GM12878 (cell line): ENCODE data around the gene ACADM. TPM values are rescaled to one million over a fixed set of nuclear protein-coding genes. Genes with fewer than 3 reads are reported as not detected.

Experiments
- BCL3 ChIP-seq: IDR thresholded peaks from 2 replicates; pipeline ENCODE4 v1.6.1; 2011; ENCODE audit warnings: borderline replicate concordance, low read depth, mild to moderate bottlenecking, moderate library complexity, low read length; ENCODE audit not compliant: insufficient read depth, poor library complexity, severe bottlenecking
- BCLAF1 ChIP-seq: fragments of 450-650 bp; IDR thresholded peaks from 2 replicates; pipeline ENCODE4 v1.6.1; 2017; ENCODE audit warnings: antibody characterized with exemption, mild to moderate bottlenecking, moderate library complexity
- DPF2 ChIP-seq: fragments of 450-650 bp; IDR thresholded peaks from 2 replicates; pipeline ENCODE4 v1.6.1; 2017; ENCODE audit warnings: mild to moderate bottlenecking
- EED ChIP-seq: sonication (generic); IDR thresholded peaks from 2 replicates; pipeline ENCODE4 v1.6.1; 2016; ENCODE audit warnings: antibody characterized with exemption, low read depth
- HDGF ChIP-seq: fragments of 450-650 bp; IDR thresholded peaks from 2 replicates; pipeline ENCODE4 v1.6.1; 2016; ENCODE audit warnings: antibody characterized with exemption
- IKZF2 ChIP-seq, 2 experiments: fragments of 450-650 bp; IDR thresholded peaks; 2 replicates each; pipeline ENCODE4 v1.6.1; 2017; ENCODE audit warnings: mild to moderate bottlenecking in 2 of 2, moderate library complexity in 2 of 2
- KDM1A ChIP-seq: fragments of 200-600 bp; sonication (generic); IDR thresholded peaks from 2 replicates; pipeline ENCODE4 v1.6.1; 2016; ENCODE audit warnings: borderline replicate concordance
- MTA2 ChIP-seq: fragments of 450-650 bp; IDR thresholded peaks from 2 replicates; pipeline ENCODE4 v1.6.1; 2016; ENCODE audit warnings: low read depth, mild to moderate bottlenecking, moderate library complexity
- MXI1 ChIP-seq: fragments of 150-350 bp; IDR thresholded peaks from 2 replicates; pipeline ENCODE4 v1.6.1; 2011; ENCODE audit warnings: low read depth, mild to moderate bottlenecking, inconsistent platforms, low read length, improper control_type of control experiment
- NFIC ChIP-seq: IDR thresholded peaks from 2 replicates; pipeline ENCODE4 v1.6.1; 2012; ENCODE audit warnings: low read depth, mild to moderate bottlenecking, inconsistent platforms, low read length, moderate library complexity
- NKRF ChIP-seq: fragments of 450-650 bp; conservative IDR thresholded peaks from 2 replicates; pipeline ENCODE4 v1.6.1; 2017; ENCODE audit warnings: mild to moderate bottlenecking, moderate library complexity
- PBX3 ChIP-seq: IDR thresholded peaks from 2 replicates; pipeline ENCODE4 v1.6.1; 2011; ENCODE audit warnings: mild to moderate bottlenecking, low read depth, low read length, moderate library complexity; ENCODE audit not compliant: insufficient replicate concordance
- POLR2AphosphoS2 ChIP-seq: IDR thresholded peaks from 2 replicates; pipeline ENCODE4 v1.6.1; 2011; ENCODE audit warnings: low read depth, mild to moderate bottlenecking, low read length, improper control_type of control experiment, moderate library complexity
- RAD21 ChIP-seq: IDR thresholded peaks from 2 replicates; pipeline ENCODE4 v1.6.1; 2011; ENCODE audit warnings: mild to moderate bottlenecking, low read depth, low read length, moderate library complexity; ENCODE audit not compliant: insufficient read depth
- REST ChIP-seq: IDR thresholded peaks from 2 replicates; pipeline ENCODE4 v1.6.1; 2012; ENCODE audit warnings: mild to moderate bottlenecking, low read depth, low read length
- STAT1 ChIP-seq: fragments of 450-650 bp; conservative IDR thresholded peaks from 2 replicates; pipeline ENCODE4 v1.6.1; 2014; ENCODE audit warnings: antibody characterized with exemption, mild to moderate bottlenecking
- TCF3 ChIP-seq: IDR thresholded peaks from 2 replicates; pipeline ENCODE4 v1.6.1; 2012; ENCODE audit warnings: low read depth, mild to moderate bottlenecking, low read length, borderline replicate concordance; ENCODE audit not compliant: insufficient read depth
- ZNF217 ChIP-seq: fragments of 450-650 bp; IDR thresholded peaks from 2 replicates; pipeline ENCODE4 v1.6.1; 2017; ENCODE audit warnings: antibody characterized with exemption, mild to moderate bottlenecking
- ZNF24 ChIP-seq: fragments of 450-650 bp; IDR thresholded peaks from 2 replicates; pipeline ENCODE4 v1.6.1; 2017; ENCODE audit warnings: antibody characterized with exemption, mild to moderate bottlenecking
- polyA plus RNA-seq, 11 experiments: library from polyadenylated mRNA; depleted of rRNA in 4 of 11; unstranded in 6 of 11; stranded (reverse) in 5 of 11; fragments of >200 nt; fragmentation: Nextera tagmentation in 4 of 11; fragmentation: Illumina TruSeq in 1 of 11; extraction: Ambion mirVana in 4 of 11; extraction: Trizol in 1 of 11; gene quantifications; 1 replicate in 1 of 11; 2 replicates in 10 of 11; pipeline versions ENCODE4 v1.2.1 to v1.2.3, GENCODE V29; 2011 to 2016; ENCODE audit warnings: inconsistent platforms in 2 of 11, missing spikeins in 2 of 11, low read depth in 1 of 11
- total RNA-seq, 4 experiments: library from RNA; depleted of rRNA in 3 of 4; stranded (reverse); fragments of >200 nt in 3 of 4; fragmentation: Illumina TruSeq in 1 of 4; extraction: Trizol in 1 of 4; gene quantifications; 2 replicates each; pipeline versions ENCODE4 v1.2.1 to v1.2.3, GENCODE V29; 2013 to 2021

Gene ACADM
- total and polyA plus RNA-seq, 10 of the 15 experiments (the other 5 are each of a cell fraction or from before 2014, with no cell fraction given): 119 to 245 (median 204) TPM

GRCh38 chr1:75785320-75785982 lies 60.9 kb downstream of the ACADM start (continued):
- TF ChIP-seq BCLAF1 (no peak), TCF3 (no peak), IKZF2 (IDR thresholded peaks at IDR 0.05) (peak in 1 of 2 experiments; percentile 38; a peak in 2 of 4 replicates), DPF2 (no peak), POLR2AphosphoS2 (no peak), PBX3 (peak; percentile 4), RAD21 (no peak), MTA2 (no peak), REST (no peak), HDGF (no peak), BCL3 (peak; percentile 10), ZNF24 (no peak), MXI1 (no peak), ZNF217 (no peak), KDM1A (no peak), EED (no peak), NFIC (0 out of 2 replicates have a peak, but pooled peaks have one; percentile 2), NKRF (0 out of 2 replicates have a peak, but pooled peaks have one; percentile 12), STAT1 (no peak)
